Measurements from ENCODE around the gene F7. TPM values are rescaled to one million over a fixed set of nuclear protein-coding genes. Genes with fewer than 3 reads are reported as not detected.

F7 gene
- total and polyA plus RNA-seq, 7 donors = 0.36 TPM; not detected in 6

DNA sequence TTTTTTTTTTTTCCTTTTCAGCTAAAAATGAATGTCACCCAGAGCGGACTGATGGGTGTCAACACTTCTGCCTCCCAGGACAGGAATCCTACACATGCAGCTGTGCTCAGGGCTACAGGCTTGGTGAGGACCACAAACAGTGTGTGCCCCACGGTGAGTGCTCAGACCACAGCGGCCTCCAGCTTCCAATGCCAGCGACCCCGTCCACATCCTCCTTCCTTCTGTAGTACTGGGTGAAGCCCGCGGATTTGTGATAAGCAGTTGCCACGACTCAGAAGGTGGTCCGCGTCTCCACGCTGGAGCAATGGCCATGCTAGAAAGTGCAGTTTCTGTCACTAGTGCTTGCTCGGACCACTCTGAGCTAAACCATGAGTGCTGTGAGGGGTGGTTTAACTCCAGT is 58.9 kb downstream of the F7 start:
- Histone ChIP-seq H3K4me3 (no peak overlapping the region), H3K27ac (no peak overlapping the region), H3K27me3 (peaks cover 5 to 27% (median 8%) of the 10 kb centered on the region in 3 donors), H3K36me3 (peaks cover 0 to 2% (median 0%) of the 10 kb centered on the region in 4 donors), H3K9me3 (no peaks in the 10 kb centered on the region), H3K4me1 (peaks cover 0 to 2% (median 0%) of the 10 kb centered on the region in 4 donors)
- DNase-seq = no peak
- intact Hi-C loops (cut with DNase I) = no loop called here
- no peak for TF ChIP-seq CTCF (IDR thresholded peaks at IDR 0.05)
- TF ChIP-seq POLR2AphosphoS5 (IDR thresholded peaks at IDR 0.05) = no peak
- TF ChIP-seq EP300 (IDR thresholded peaks at IDR 0.05) = no peak
- TF ChIP-seq POLR2A (IDR thresholded peaks at IDR 0.05) = no peak
- WGBS, 2 donors = 70 to 87% methylated on average over 12 of the region's 12 CpGs

DNA sequence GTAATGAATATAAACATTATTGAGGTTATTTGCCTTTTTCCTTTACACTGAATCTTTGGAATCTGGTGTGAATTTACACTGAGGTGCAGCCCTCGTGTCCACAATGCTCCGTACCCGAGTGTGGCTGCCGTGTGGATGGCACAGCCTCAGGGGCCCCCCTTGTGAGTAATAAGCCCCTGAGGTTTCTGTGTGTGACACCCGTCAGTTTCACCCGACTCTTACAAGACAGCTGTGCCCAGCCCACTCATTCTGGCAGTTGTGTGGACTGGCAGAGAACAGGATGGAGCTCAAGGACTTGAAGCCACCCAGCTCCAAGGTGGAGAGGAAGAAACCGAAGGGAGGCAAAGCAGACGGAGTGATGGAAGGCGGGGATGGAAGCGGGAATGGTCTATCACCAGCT is 60.7 kb downstream of the F7 start:
- no peak overlapping the region for H3K27ac ChIP-seq
- no peaks in the 10 kb centered on the region for H3K4me1 ChIP-seq
- DNase-seq = no peak
- intact Hi-C loops (cut with DNase I) = no loop called here
- H3K27me3 ChIP-seq = peaks cover 4 to 16% (median 5%) of the 10 kb centered on the region in 3 donors
- 72 to 86% methylated on average over 10 of the region's 10 CpGs for WGBS, 2 donors
- H3K36me3 ChIP-seq = peaks cover 0 to 10% (median 0%) of the 10 kb centered on the region in 4 donors
- no peak for TF ChIP-seq CTCF (IDR thresholded peaks at IDR 0.05)
- TF ChIP-seq POLR2AphosphoS5 (IDR thresholded peaks at IDR 0.05) = no peak
- no peak for TF ChIP-seq POLR2A (IDR thresholded peaks at IDR 0.05)
- no peak for TF ChIP-seq EP300 (IDR thresholded peaks at IDR 0.05)
- no peak overlapping the region for H3K4me3 ChIP-seq
- no peaks in the 10 kb centered on the region for H3K9me3 ChIP-seq

- H3K4me3 ChIP-seq = no peak overlapping the region
- peaks cover 0 to 12% (median 5%) of the 10 kb centered on the region in 3 donors for H3K27me3 ChIP-seq
- no peak overlapping the region for H3K27ac ChIP-seq
- no peaks in the 10 kb centered on the region for H3K4me1 ChIP-seq
- intact Hi-C loops (cut with DNase I) = no loop called here
- TF ChIP-seq POLR2AphosphoS5 (IDR thresholded peaks at IDR 0.05) (no peak), POLR2A (IDR thresholded peaks at IDR 0.05) (no peak), CTCF (IDR thresholded peaks at IDR 0.05) (no peak), EP300 (IDR thresholded peaks at IDR 0.05) (no peak)
- 28 to 75% methylated on average over 5 of the region's 5 CpGs for WGBS, 2 donors
- no peak for DNase-seq
- H3K36me3 ChIP-seq = peaks cover 0 to 15% (median 0%) of the 10 kb centered on the region in 4 donors
- no peaks in the 10 kb centered on the region for H3K9me3 ChIP-seq
These were observed 61.1 kb downstream of the F7 start for GRCh38 chr13:113166681-113167080.

DNA sequence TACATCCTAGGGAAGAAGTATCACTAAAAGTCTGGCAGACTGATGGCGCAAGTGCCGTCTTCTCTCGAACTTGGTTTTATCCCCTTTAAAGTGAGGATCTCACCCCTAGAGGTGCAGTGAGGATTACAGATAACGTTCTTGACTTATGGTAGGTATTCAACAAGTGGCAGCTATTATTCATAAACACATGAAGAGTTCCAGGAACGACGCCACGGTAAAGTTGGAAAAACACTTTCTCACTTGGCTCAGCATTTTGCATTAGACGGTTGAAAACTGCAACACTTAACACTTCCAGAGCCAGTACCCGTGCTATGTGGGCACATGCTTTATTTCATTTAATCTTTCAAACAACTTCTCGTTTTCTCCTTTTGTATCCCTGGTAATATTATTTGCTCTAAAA is 61.6 kb downstream of the F7 start:
- H3K36me3 ChIP-seq = peaks cover 0 to 19% (median 0%) of the 10 kb centered on the region in 4 donors
- H3K27ac ChIP-seq = no peak overlapping the region
- intact Hi-C loops (cut with DNase I) = no loop called here
- no peak for DNase-seq
- WGBS, 2 donors = 42 to 80% methylated on average over 10 of the region's 10 CpGs
- TF ChIP-seq CTCF (IDR thresholded peaks at IDR 0.05) (no peak), POLR2A (IDR thresholded peaks at IDR 0.05) (no peak), POLR2AphosphoS5 (IDR thresholded peaks at IDR 0.05) (no peak), EP300 (IDR thresholded peaks at IDR 0.05) (no peak)
- H3K4me1 ChIP-seq = no peaks in the 10 kb centered on the region
- H3K9me3 ChIP-seq = no peaks in the 10 kb centered on the region
- H3K4me3 ChIP-seq = no peak overlapping the region
- peaks cover 0 to 12% (median 5%) of the 10 kb centered on the region in 3 donors for H3K27me3 ChIP-seq

GRCh38 chr13:113167575-113167974 is 62.0 kb downstream of the F7 start:
- H3K27ac ChIP-seq = no peak overlapping the region
- no peaks in the 10 kb centered on the region for H3K9me3 ChIP-seq
- DNase-seq = no peak
- WGBS, 2 donors = 97% methylated on average over 3 of the region's 3 CpGs
- H3K4me3 ChIP-seq = no peak overlapping the region
- H3K36me3 ChIP-seq = peaks cover 0 to 24% (median under 1%) of the 10 kb centered on the region in 4 donors
- intact Hi-C loops (cut with DNase I) = no loop called here
- peaks cover 0 to 12% (median 5%) of the 10 kb centered on the region in 3 donors for H3K27me3 ChIP-seq
- TF ChIP-seq POLR2A (IDR thresholded peaks at IDR 0.05) = no peak
- no peak for TF ChIP-seq EP300 (IDR thresholded peaks at IDR 0.05)
- TF ChIP-seq CTCF (IDR thresholded peaks at IDR 0.05) = no peak
- no peak for TF ChIP-seq POLR2AphosphoS5 (IDR thresholded peaks at IDR 0.05)
- no peaks in the 10 kb centered on the region for H3K4me1 ChIP-seq

Data from sigmoid colon (tissue), 7 donors.